Activated T-helper 9 cell treated with anti-CD3 and anti-CD28 coated beads, Interleukin-2, amount 50 U/mL, for 16 hours (primary cell): ENCODE measurements around the gene SLX9.
A peak's percentile ranks its signal among the peaks of the same experiment; 100 is the strongest.

Experiments
- DNase-seq: peaks from one replicate; pipeline ENCODE4 v3.0.0-alpha.2; 2020; ENCODE audit warnings: low read depth

The SLX9 gene

GRCh38 chr21:44947930-44948331 lies 8.1 kb downstream of the SLX9 start:
- no peak for DNase-seq

GRCh38 chr21:44948426-44949120 lies 8.7 kb downstream of the SLX9 start:
- no peak for DNase-seq

- DNase-seq: no peak
Observed at GRCh38 chr21:44949161-44949778, 9.4 kb downstream of the SLX9 start.

GRCh38 chr21:44949779-44950198 lies 10.0 kb downstream of the SLX9 start:
- peak; percentile 68 for DNase-seq

GRCh38 chr21:44950351-44950750 lies 10.5 kb downstream of the SLX9 start:
- DNase-seq: no peak

- no peak for DNase-seq
Observed at GRCh38 chr21:44951186-44951915, 11.5 kb downstream of the SLX9 start.

GRCh38 chr21:44952116-44952928 lies 12.5 kb downstream of the SLX9 start:
- DNase-seq: no peak

- DNase-seq: no peak
Observed at GRCh38 chr21:44952929-44953627, 13.2 kb downstream of the SLX9 start.

GRCh38 chr21:44953628-44954021 lies 13.8 kb downstream of the SLX9 start:
- DNase-seq: no peak

GRCh38 chr21:44954281-44954771 lies 14.5 kb downstream of the SLX9 start:
- DNase-seq: no peak

GRCh38 chr21:44955141-44955797 lies 15.4 kb downstream of the SLX9 start:
- DNase-seq: no peak

- no peak for DNase-seq
Observed at GRCh38 chr21:44955798-44956175, 16.0 kb downstream of the SLX9 start.

GRCh38 chr21:44956356-44957046 lies 16.7 kb downstream of the SLX9 start:
- DNase-seq: no peak

GRCh38 chr21:44957047-44957831 lies 17.4 kb downstream of the SLX9 start:
- no peak for DNase-seq

GRCh38 chr21:44957901-44958451 lies 18.1 kb downstream of the SLX9 start:
- DNase-seq: no peak

- no peak for DNase-seq
Observed at GRCh38 chr21:44958471-44959191, 18.8 kb downstream of the SLX9 start.

- no peak for DNase-seq
Observed at GRCh38 chr21:44959376-44960091, 19.7 kb downstream of the SLX9 start.
